ENCODE measurements around the gene PPP1R36. TPM values are rescaled to one million over a fixed set of nuclear protein-coding genes. Genes with fewer than 3 reads are reported as not detected.

PPP1R36 gene
- total and polyA plus RNA-seq, 2 of the 4 experiments (the other 2 are of a cell fraction), result 0.15 to 0.54 TPM

DNA sequence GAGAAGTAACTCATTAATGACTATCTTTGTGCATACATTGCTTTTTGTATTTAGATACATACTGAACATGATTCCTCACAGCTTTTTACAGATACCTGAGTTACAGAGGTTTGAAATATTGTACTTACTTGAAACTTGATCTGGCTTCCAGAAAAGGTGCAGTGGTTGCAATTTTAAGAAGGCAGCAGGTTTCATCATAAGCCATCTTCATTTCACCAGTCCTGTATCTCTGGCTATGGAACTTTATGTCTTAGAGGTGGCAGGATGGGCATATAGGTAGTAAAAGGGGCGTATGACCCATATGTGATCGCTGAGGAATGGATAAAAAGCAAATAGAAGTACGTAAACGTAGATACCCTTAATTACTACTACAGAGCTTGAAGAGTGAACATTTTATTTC is 31.5 kb upstream of the PPP1R36 start:
- TF ChIP-seq MXI1 (IDR thresholded peaks at IDR 0.05; ENCODE audit: borderline replicate concordance, low read depth, low read length) (no peak), RAD21 (IDR thresholded peaks at IDR 0.05; ENCODE audit: low read length) (no peak), CEBPB (IDR thresholded peaks at IDR 0.05; ENCODE audit: low read depth, low read length) (no peak), MAFK (IDR thresholded peaks at IDR 0.05; ENCODE audit: low read depth, low read length) (no peak), CHD1 (IDR thresholded peaks at IDR 0.05; ENCODE audit: low read depth, low read length) (no peak), RCOR1 (IDR thresholded peaks at IDR 0.05; ENCODE audit: insufficient replicate concordance, low read length) (no peak)
- TF ChIP-seq, protein P1, sequence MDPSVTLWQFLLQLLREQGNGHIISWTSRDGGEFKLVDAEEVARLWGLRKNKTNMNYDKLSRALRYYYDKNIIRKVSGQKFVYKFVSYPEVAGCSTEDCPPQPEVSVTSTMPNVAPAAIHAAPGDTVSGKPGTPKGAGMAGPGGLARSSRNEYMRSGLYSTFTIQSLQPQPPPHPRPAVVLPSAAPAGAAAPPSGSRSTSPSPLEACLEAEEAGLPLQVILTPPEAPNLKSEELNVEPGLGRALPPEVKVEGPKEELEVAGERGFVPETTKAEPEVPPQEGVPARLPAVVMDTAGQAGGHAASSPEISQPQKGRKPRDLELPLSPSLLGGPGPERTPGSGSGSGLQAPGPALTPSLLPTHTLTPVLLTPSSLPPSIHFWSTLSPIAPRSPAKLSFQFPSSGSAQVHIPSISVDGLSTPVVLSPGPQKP (IDR thresholded peaks at IDR 0.05; ENCODE audit: borderline replicate concordance, low read depth, low read length), result no peak
- ATAC-seq (ENCODE audit: low read depth) (no peak), DNase-seq (no peak)
- no peak overlapping the region for H2BK5ac ChIP-seq (ENCODE audit: low read depth, low read length, poor library complexity, severe bottlenecking)
- H2BK120ac ChIP-seq (ENCODE audit: low read depth, low read length), result no peak overlapping the region
- H3K27me3 ChIP-seq (ENCODE audit: control insufficient read depth, insufficient read depth, low read length), result no peaks in the 10 kb centered on the region
- H3K4me2 ChIP-seq (ENCODE audit: low read depth, low read length), result no peak overlapping the region
- H2BK20ac ChIP-seq (ENCODE audit: low read depth, low read length), result no peak overlapping the region
- POLR2A ChIA-PET (ENCODE audit: unreplicated experiment), result no interaction called here
- peaks cover 91% of the 10 kb centered on the region for H4K20me1 ChIP-seq (ENCODE audit: insufficient read depth, low read length)
- H3K9me1 ChIP-seq (ENCODE audit: insufficient read depth, low read length), result peaks cover 11% of the 10 kb centered on the region; the same call in 1 of the 2 replicates
- no peak overlapping the region for H3K56ac ChIP-seq (ENCODE audit: extremely low read depth, insufficient read depth, low read length)
- no peak overlapping the region for H2AK5ac ChIP-seq (ENCODE audit: low read depth, low read length)
- H3K36me3 ChIP-seq (ENCODE audit: control insufficient read depth, insufficient read depth, low read length), result peaks cover 13% of the 10 kb centered on the region
- no peak overlapping the region for H3K23ac ChIP-seq (ENCODE audit: low read depth, low read length)
- H2AFZ ChIP-seq (replicated peaks; ENCODE audit: low read length, poor library complexity), result no peak overlapping the region
- peaks cover 21 to 63% of the 10 kb centered on the region in 2 experiments for H3K79me1 ChIP-seq (ENCODE audit: low read depth in 1 of 2, low read length in 2 of 2)
- H4K91ac ChIP-seq (ENCODE audit: insufficient read depth, low read depth, low read length), result no peak overlapping the region
- H2AK9ac ChIP-seq (replicated peaks; ENCODE audit: low read depth, low read length, poor library complexity), result no peak overlapping the region
- H3K9ac ChIP-seq (ENCODE audit: low read depth, low read length), result no peak overlapping the region
- no TSS peak for BruUV-seq (replicated peaks)
- no peak overlapping the region for H3K18ac ChIP-seq (ENCODE audit: low read depth, low read length)
- H3K4ac ChIP-seq (ENCODE audit: low read depth, low read length), result no peak overlapping the region
- no peak overlapping the region for H3K27ac ChIP-seq (ENCODE audit: insufficient read depth, low read length)
- H3K14ac ChIP-seq (replicated peaks; ENCODE audit: low read depth, low read length), result no peak overlapping the region
- dilution Hi-C loops (cut with HindIII; ENCODE audit: low sequenced_read_pairs, unreplicated experiment) (no loop called here), in situ Hi-C loops (cut with MboI; ENCODE audit: low sequenced_read_pairs) (no loop called here), intact Hi-C loops (cut with micrococcal nuclease) (no loop called here)
- H3K4me3 ChIP-seq (ENCODE audit: insufficient read depth, low read depth, low read length), result no peak overlapping the region
- no peak overlapping the region for H4K5ac ChIP-seq (ENCODE audit: low read depth, low read length)
- CTCF ChIA-PET, result interaction anchor here (1.1 kb wide), 1 partner anchor 111 kb away, joined by 4 read pairs; no protein-coding TSS in a partner anchor
- H4K8ac ChIP-seq (ENCODE audit: low read depth in 2 of 2, low read length in 2 of 2), result no peak overlapping the region
- H2BK15ac ChIP-seq (ENCODE audit: low read depth, low read length), result no peak overlapping the region
- peaks cover 3% of the 10 kb centered on the region; the same call in 1 of the 2 replicates for H3K4me1 ChIP-seq (ENCODE audit: control insufficient read depth, insufficient read depth, low read length)
- no CpG with 5 or more reads among the region's 4 CpGs for WGBS, 2 experiments (ENCODE audit: extremely low coverage in 2 of 2, insufficient read length in 1 of 2)
- H3K9me3 ChIP-seq (ENCODE audit: control insufficient read depth, insufficient read depth, low read length), result no peaks in the 10 kb centered on the region
